HG02588 (cell line): Measurements from ENCODE around the gene SMIM38.

Experiments used
- ATAC-seq: cut with Tn5 transposase; IDR thresholded peaks from one replicate; pipeline ENCODE4 v1.9.1; 2021; ENCODE audit warnings: mild to moderate bottlenecking, moderate library complexity; ENCODE audit not compliant: unreplicated experiment

SMIM38 gene

DNA sequence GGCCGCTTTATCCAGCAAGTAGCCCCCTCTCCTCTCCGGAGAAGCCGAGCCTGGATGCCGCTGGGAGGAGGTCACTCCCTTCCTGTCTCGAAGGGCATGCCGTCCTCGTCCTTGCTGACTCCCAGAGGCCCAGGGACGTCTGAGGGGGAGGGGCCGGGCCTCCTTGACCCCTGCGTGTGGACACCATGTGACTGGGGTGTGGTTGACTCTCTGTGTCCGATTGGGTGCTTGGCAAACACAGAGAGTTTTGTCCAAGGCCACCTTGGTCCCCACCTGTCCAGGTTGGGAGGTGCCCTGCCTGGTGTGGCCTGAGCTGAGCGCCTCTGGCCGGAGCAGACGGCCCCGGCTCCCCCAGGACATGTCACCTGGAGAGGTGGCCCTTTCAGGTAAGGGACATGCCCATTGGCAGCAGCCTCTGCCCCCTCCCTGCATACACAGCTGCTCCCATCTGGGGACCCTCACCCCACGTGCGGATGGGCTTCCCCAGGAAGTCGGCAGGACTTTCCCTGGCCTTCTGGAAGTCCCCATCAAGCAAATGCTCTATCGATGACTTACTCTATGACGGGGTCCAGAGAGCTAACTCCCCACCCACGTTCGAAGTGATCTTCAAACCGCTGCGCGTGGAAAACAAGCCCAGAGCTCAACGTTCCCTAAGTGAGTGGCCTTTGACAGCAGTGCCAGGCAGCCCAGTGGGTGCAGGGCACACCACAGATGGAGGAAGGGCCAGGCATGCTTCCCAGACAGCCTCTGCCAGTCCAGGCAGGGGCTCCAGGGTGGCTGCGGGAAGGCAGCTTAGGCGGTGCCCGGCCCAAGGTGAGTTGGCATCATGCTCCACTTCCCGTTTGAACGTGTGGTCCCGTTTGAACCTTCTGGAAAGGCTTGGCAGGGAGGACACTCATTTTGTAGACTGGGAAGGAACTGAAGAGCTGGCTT, at the start of gene SMIM38:
SMIM38 (plus strand) TSS at position 634 of the 933 bp plus-strand sequence. CDS start 1,912 bp downstream, outside the sequence.
- ATAC-seq = no peak

DNA sequence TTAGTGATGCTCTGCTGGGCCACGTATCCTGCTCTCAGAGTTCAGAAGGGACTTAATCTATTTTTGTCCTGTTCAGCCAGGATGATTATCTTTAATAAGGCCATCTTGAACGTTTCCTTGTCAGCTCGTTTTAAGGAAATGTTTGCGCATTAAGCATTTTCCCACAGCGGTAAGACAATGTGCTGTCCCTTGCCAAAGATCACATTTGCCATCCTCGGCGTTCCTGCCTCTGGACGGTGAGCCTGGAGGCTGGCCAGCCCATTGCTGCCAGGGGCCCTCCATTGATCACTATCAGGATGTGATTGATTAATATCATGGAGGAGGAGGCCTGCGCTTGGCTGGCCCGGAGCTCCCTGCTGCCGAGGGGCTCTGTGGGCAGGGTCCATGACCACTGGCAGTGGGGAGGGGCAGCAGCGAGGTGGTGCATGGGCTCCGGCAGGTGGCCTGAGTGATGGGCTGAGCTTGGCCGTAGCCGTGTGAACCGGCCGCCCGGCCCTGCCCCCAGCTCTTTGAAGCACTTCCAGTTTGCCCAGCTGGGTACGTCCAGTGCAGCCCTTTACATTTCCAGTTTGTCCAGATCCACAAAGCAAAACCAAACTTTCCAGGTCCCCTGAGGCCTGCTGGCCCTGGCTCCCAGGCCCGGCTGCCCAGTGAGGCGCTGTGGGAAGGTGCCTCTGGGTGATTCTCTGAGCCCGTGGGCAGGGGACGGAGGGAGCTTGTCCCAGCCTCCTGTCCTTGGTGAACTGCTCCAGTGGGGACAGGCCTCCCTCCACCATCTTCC, 49.5 kb upstream of the SMIM38 start:
- no peak for ATAC-seq

DNA sequence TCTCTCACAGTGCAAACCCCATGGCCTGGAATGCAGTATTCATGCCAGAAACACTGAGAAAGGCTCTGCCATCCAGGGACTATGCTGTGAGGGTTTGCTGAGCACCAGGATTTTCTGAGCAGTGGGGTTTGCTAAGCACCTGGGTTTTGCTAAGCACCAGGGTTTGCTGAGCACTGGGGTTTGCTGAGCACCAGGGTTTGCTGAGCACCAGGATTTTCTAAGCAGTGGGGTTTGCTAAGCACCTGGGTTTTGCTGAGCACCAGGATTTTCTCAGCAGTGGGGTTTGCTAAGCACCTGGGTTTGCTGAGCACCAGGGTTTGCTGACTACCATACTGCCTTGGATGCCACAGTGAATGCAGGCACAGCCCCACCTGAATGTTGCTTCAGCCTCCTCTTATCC, 48.3 kb upstream of the SMIM38 start:
- ATAC-seq = no peak

DNA sequence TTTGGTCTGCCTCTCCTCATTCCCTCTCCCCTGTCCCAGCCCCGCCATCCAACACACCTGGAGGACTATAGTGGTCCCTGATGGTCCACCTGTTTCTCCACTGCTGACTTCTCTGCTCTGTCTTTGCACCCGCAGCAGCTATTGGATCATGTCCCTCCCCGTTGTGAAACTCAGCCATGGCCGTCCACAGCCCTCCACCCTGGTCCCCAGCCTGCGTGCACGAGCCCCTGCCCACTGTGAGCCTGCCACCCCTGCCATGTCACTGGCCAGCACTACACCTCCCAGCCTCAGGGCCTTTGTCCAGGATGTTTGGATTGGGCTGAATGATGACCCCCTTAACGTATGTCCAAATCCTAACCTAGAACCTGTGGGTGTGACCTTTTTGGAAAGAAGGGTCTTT, 47.7 kb upstream of the SMIM38 start:
- no peak for ATAC-seq

DNA sequence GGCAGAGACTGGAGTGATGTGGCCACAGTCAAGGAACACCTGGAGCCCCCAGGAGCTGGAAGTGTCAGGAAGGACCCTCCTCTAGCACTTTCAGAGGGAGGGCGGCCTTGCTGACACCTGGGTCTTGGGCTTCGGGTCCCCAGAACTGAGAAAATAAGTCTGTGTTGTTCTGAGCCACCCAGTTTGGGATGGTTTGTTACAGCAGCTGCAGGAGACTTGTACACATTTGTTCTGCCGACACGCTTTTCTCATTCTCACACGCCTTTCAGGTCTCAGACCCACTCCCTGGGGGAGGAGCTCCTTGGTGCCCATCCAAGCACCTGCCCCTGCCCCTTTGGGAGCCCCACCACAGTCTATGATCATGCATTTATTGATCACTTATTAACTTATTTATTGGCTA, 47.2 kb upstream of the SMIM38 start:
- ATAC-seq = no peak

DNA sequence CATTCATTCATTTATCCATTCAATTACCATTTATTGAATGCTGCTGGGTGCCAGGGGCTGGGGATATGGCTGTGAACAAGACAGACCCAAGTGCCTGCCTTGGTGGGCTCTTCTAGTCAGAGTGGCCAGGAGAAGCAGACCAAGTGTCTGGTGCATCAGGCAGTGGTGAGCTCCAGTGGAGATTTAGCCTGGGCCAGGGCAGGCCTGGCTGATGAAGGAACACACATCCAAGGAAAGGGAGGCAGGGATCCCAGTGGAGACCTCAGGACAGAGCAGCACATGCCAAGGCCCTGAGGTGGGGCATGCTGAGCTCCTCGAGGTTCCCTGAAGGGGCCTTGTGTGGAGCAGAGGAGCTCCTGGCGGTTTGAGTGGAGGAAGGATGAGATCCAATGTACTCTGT, 46.6 kb upstream of the SMIM38 start:
- ATAC-seq = no peak

DNA sequence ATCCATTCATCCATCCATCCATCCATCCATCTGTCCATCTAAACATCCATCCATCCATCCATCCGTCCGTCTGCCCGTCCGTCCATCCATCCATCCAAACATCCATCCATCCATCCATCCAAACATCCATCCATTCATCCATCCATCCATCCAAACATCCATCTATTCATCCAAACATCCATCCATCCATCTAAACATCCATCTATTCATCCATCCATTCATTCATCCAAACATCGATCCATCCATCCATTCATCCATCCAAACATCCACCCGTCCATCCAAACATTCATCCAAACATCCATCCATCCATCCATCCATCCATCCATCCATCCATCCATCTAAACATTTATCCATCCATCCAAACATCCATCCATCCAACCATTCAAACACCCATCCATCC, 45.3 kb upstream of the SMIM38 start:
- ATAC-seq = no peak

DNA sequence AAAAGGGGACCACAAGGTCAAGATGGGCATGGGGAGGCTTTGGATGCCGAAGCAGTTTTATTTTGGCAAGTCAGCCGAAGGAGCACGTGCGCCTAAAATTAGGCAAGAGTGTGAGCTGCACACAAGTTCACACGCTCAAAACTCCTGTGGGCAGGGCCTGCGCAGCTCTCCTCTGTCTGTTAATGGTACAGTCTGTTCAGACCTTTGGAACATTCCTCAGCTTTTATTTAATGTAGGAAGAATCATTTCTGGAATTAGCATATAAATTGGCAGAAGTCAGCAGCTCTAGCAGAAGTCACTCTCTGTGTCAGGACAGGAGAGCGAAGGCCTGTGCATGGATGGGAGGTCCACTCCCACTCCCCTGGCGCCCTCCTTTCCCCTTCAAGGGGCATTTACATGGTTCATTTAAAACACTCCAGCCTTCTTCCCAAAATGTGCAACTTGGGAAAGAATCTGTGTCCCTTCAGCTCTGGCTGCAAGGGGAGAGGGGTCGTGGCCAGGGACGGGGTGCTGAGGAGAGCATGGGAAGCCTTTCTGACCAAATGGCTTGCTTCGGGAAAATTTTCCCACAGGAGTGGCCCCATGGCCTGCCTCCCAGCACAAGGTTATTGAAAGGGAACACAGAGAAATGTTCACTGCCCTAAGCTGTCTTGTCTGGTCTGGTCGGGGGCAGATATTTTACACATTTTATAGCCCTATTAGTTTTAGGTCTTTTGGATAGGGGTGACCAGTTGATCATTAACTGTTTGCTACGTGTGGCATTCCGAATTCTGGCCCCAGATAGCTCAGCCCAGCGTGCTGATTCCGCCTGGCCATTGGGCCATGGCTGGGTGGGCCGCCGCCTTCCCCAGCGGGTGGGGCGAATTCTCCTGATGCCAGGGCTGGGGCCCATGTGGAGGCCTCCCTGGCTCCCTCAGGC, 43.9 kb upstream of the SMIM38 start:
- no peak for ATAC-seq

DNA sequence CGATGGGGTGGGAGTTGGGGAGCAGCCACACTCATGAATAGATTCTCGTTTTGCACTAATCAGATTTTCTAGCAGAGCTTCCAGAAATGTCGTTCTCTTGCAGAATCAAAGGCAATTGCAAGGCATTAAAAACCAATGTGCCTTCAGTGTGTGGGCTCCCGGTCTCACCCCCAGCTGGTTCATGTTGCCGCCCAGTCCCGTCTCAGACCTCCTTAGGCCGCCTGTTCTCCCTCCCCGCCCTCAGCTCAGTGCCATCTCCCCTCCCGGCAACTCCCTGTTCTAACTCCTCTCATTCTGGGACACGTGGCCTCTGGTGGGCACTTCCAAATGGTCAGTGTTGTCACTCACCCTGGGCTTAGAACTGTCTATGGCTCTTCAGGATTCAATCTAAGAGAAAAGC, 42.5 kb upstream of the SMIM38 start:
- no peak for ATAC-seq

DNA sequence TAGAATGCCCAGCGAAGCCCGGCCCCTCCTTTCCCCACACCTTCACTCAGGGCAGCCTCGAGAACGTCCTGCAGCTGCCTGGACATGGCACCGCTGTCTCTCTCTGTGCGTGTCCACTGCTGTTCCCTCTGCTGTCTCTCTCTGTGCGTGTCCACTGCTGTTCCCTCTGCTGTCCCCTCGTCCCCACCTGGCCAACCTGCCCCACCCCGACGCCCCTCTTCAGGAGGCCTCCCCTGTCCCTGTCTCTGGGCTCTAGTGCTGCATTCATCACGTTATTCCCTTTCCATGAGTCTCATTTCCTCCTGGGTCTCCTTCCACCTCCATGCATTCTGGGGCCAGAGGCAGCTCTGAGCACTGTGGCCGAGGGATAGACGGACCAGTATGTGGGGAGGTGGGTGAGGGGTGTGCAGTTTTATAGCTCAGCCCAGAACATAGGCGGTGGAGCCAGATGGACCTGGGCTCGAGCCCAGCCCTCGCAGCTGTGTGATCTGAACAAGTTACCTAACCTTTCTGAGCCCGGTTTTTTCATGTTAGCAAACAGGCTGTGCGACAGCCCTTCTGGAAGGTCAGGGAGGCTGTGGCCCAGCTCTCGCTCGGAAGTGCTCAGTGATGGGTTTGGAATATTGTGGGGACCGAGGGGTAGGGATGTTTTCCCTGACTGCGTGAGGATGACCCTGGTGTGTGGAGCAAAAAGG, 41.9 kb upstream of the SMIM38 start:
- no peak for ATAC-seq

DNA sequence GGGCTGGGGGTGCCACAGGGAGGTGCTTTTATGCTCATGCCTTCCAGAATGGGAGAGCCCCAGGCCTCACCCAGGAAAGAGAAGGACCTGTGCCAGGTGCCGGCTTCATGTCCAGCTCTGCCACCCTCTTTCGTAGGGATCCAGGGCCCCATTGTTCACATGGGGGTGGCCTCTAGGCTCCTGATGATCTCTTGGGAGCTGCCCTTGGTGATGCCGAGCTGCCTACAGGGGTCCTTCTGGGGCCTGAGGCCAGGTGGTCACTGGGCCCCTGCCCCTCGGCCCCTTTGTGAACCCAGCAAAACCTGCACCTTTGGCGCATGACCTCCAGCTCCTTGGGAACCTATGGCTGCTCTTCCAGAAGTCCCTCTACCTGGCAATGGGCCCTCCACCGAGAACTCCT, 41.4 kb upstream of the SMIM38 start:
- ATAC-seq = no peak

DNA sequence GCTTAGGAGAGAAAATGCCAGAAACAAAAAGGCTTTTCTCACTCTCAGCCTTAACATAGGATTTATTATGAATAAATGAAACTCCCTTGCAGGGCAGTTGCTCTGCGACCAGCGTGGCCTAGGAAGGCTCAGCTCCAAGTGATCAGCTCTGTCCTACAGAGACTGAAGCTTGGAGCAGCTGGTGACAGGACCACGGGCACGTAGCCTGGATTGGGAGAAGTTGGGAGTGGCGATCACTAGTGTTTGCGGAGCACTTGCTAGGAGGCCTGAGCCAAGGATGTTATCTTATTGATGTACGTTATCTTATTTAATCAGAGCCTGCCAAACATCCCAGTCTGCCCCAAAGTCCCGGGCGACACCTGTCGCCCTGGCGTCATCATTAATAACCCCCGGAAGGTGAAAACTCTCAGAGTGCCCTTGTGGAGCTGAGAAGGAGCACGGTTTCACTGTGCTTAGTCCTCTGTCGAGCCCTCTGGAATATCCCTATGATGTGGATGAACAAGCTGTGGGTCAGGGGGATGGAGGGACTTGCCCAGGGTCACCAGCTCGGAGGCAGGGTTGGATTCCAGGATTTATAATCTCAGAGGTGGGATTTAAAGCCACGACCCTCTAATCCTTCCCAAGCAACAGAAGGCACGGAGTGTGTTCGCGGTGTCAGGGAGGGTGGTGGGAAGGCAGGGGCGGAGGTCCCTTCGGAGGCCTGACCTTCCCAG, 40.8 kb upstream of the SMIM38 start:
- ATAC-seq = no peak

DNA sequence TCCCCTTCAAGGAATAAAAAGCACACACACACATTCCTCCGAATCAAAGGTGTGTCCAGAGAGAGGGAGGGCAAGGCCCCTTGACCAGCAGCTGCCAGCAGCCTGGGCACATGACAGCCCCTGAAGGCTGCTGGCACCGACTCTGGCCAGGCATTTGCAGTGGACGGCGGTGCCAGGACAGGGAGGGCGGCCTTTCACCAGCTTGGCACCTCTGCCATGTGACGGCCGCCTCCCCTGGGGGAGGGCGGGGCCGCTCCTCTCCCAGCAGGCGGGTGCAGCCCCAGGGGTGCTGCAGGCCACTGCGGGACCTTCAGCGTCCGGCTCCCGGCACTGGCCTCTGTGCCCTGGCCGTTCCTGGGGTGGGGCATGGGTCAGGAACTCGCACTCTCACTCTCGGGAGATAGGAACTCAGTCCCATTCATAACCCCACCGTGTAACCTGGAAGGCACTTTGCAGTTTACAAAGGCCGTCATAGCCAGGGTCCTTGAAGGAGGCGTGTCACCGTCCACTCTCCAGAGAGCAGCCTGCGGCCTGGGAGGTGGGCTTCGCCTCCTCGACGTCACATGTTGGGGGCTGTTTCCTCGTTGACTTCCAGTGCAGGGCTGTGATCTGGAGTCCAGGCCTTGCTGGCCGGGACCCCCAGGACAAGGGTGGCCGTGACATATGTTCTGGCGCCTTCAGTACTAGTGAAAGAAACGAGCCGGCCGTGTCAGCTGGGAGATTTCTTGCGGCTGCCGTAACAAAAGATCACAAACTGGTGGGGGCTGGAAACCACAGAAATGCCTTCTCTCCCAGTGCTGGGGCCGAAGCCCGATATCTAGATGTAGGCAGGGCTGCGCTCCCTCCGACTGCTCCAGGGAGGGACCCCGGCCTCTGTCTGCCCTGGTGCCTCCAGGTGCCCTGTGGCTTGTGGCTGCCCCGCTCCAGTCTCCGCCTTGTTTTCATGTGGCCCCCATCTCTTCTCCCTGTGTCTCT, 39.9 kb upstream of the SMIM38 start:
- no peak for ATAC-seq

DNA sequence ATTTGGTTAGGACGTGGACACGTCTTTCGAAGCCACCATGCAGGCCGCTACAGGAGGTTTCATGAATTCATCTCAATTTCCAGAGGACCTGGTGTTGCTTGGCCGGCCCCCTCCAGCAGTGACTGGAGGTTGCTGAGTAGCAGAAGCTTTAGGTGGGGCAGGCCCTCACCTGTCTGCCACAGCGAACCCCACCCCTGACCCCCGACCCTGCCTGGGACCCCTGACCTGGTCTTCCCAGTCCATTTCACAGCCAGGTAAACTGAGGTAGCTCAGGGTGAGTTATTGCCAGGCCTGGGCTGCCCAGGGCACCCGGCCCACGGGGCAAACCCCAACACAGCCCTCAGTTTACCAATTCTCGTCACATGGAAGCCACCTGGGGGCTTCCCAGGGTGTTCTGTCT, 39.1 kb upstream of the SMIM38 start:
- no peak for ATAC-seq

DNA sequence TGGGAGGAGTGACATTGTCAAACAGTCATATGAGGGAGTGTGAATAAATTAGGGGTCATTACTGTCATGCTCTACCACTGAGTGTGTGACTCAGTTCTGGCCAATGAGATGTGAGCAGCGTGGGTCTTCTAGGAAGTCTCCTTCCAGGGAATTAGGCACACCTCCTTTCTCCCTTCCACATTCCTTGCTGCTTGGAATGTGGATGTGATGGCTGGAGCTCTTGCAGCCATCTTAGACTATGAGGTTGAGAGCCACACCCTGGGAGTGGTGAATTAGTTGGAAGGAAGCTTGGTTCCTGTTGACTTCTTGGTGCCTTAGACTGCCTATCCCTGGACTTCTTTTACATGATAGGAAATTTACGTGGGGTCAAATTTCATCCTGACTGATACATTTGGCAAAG, 36.5 kb upstream of the SMIM38 start:
- no peak for ATAC-seq

DNA sequence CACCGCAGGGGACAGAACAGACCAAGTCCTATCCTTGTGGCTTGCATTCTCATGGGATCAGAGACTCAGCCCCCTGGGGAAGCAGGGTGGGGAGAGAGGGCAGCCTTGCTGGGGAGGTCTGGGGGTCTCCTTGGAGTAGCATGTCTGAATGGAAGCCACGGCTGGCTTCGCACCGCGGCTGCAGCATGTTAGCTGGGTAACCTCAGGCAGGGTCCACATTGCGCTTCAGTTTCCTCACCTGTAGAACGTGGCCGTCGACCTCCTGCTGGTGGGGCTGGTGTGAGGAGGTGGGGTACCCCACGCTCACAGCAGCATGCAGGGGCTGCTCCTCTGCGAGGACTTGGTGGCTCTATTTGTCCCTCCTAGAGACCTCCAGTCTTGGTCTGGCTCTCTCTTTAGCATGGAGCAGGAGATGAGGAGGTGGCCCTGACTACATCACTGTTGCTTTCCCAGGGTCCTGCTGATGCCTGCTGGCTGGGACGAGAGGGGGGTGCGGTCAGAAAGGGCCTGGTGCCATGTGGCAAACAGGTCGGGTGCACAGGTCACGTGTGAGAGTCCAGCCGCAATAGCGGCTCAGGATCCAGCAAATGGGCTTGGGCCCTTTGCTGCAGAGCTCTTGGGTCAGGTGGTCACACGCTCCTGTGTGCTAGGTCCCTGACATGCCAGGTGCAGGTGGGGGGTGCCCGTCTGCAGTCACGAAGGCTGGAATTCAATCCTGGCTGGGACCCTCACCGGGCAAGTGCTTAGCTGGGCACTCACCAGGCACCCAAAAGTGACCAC, 35.4 kb upstream of the SMIM38 start:
- no peak for ATAC-seq

DNA sequence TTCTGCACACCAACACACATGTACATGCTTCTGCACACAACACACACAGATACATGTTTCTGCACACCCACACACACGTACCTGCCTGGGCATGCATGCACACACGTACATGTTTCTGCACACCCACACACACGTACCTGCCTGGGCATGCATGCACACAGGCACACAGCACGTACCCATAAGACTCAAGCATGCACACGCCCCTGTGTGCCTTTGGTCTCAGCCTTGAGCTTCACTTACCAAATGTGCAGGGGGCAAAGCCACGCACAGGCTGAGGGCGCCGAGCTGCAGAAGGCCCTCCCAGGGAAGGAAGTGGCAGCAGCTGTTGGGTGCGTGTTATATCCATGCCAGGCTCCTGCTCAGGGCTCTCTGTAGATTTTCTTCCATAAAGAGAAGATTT, 34.7 kb upstream of the SMIM38 start:
- ATAC-seq = no peak
